ENCODE measurements around the gene GBF1. TPM values are rescaled to one million over a fixed set of nuclear protein-coding genes. Genes with fewer than 3 reads are reported as not detected.

GBF1 gene
- total and polyA plus RNA-seq, 2 donors from 2014 or later = 14.4 to 53.3 TPM

DNA sequence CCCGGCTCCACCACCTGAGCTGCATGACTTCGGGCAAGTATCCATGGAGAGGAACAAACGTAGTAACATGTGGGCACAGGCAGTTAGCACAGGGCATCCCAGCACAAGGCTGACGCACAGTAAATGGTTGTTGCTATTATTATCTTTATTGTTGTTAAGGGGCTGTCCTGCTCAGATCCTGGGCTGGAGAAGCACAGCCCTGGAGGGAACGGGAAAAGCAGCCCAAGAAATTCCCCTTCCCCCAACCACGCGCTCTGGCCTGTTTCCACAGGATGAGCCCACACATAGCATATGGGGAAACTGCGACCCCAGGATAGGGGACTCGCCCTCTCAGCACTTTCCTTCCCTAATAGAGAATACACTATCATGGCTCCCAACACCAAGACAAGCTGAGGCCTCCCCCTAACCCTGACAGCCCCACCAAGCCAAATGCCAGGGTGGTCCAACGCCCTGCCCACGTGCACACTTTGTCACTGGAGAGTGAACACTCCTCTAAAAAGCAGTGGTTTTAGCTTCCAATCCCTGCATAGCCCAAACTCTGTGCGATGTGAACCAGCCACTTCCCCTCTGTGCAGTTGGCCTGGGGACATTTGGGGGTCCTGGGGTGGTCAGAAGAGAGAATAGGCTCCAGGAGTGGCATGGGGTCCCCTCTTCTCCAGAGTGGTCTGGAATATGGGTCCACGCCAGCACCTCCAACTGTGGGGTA, 162.2 kb downstream of the GBF1 start:
- no peak for FAIRE-seq
- intact Hi-C loops (cut with DNase I) = no loop called here
- Histone ChIP-seq H3K36me3 (ENCODE audit: control insufficient read depth in 2 of 3, insufficient read depth in 3 of 3, low read length in 3 of 3) (no peaks in the 10 kb centered on the region), H3K27ac (ENCODE audit: low read depth in 2 of 2, low read length in 2 of 2) (no peak overlapping the region), H3K9me3 (ENCODE audit: control insufficient read depth in 2 of 3, insufficient read depth in 1 of 3, low read length in 3 of 3) (no peaks in the 10 kb centered on the region), H3K4me3 (ENCODE audit: low read length in 3 of 3) (no peak overlapping the region), H3K4me1 (ENCODE audit: control insufficient read depth in 2 of 3, insufficient read depth in 2 of 3, low read depth in 1 of 3, low read length in 3 of 3) (peaks cover 0 to 3% (median 0%) of the 10 kb centered on the region in 3 donors), H3K9ac (ENCODE audit: low read length in 3 of 3) (no peak overlapping the region), H3K27me3 (ENCODE audit: control insufficient read depth, insufficient read depth, low read length) (peaks cover 2% of the 10 kb centered on the region)
- TF ChIP-seq, protein P1, sequence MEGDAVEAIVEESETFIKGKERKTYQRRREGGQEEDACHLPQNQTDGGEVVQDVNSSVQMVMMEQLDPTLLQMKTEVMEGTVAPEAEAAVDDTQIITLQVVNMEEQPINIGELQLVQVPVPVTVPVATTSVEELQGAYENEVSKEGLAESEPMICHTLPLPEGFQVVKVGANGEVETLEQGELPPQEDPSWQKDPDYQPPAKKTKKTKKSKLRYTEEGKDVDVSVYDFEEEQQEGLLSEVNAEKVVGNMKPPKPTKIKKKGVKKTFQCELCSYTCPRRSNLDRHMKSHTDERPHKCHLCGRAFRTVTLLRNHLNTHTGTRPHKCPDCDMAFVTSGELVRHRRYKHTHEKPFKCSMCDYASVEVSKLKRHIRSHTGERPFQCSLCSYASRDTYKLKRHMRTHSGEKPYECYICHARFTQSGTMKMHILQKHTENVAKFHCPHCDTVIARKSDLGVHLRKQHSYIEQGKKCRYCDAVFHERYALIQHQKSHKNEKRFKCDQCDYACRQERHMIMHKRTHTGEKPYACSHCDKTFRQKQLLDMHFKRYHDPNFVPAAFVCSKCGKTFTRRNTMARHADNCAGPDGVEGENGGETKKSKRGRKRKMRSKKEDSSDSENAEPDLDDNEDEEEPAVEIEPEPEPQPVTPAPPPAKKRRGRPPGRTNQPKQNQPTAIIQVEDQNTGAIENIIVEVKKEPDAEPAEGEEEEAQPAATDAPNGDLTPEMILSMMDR (IDR thresholded peaks at IDR 0.05; ENCODE audit: borderline replicate concordance, extremely low read depth, insufficient read depth) = no peak
- DNase-seq = no peak

DNA sequence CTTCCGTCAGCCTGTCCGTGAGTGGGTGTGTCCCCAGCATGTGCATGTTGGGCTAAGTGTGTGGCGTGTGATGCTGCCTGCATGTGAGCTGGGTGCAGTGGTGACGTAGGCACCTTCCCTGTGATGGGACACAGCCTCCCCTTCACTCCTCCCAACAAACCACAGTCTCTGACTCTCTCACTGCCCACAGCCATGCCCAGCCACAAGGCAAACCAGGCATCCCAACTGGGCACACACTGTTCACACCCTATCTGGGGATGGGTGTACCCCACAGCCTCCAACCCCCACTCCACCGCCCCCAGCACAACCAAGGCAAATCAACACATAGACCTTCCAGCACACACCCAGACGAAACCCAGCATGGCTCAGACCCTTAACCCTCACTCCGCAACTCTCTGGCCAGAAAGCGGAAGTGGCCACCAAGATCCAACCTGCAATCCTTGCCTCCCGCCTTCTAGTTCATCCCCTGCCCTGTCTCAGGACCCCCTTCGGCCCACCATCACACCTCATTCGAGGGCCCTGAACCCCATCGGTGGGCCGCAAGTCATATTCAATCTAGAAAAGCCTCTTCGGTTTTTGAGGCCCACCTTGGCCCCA, 162.9 kb downstream of the GBF1 start:
- FAIRE-seq (no peak), DNase-seq (peak in 1 of 5 donors; percentile 56)
- Histone ChIP-seq H3K9me3 (ENCODE audit: control insufficient read depth in 2 of 3, insufficient read depth in 1 of 3, low read length in 3 of 3) (no peaks in the 10 kb centered on the region), H3K27me3 (ENCODE audit: control insufficient read depth, insufficient read depth, low read length) (peaks cover 2% of the 10 kb centered on the region), H3K27ac (ENCODE audit: low read depth in 2 of 2, low read length in 2 of 2) (no peak overlapping the region), H3K36me3 (ENCODE audit: control insufficient read depth in 2 of 3, insufficient read depth in 3 of 3, low read length in 3 of 3) (no peaks in the 10 kb centered on the region), H3K9ac (ENCODE audit: low read length in 3 of 3) (no peak overlapping the region), H3K4me3 (ENCODE audit: low read length in 3 of 3) (peak overlapping the region in 1 of 3 donors; percentile 47), H3K4me1 (ENCODE audit: control insufficient read depth in 2 of 3, insufficient read depth in 2 of 3, low read depth in 1 of 3, low read length in 3 of 3) (peaks cover 0 to 3% (median 0%) of the 10 kb centered on the region in 3 donors)
- intact Hi-C loops (cut with DNase I) = no loop called here
- TF ChIP-seq, protein P1 (IDR thresholded peaks at IDR 0.05; ENCODE audit: borderline replicate concordance, extremely low read depth, insufficient read depth) = no peak

DNA sequence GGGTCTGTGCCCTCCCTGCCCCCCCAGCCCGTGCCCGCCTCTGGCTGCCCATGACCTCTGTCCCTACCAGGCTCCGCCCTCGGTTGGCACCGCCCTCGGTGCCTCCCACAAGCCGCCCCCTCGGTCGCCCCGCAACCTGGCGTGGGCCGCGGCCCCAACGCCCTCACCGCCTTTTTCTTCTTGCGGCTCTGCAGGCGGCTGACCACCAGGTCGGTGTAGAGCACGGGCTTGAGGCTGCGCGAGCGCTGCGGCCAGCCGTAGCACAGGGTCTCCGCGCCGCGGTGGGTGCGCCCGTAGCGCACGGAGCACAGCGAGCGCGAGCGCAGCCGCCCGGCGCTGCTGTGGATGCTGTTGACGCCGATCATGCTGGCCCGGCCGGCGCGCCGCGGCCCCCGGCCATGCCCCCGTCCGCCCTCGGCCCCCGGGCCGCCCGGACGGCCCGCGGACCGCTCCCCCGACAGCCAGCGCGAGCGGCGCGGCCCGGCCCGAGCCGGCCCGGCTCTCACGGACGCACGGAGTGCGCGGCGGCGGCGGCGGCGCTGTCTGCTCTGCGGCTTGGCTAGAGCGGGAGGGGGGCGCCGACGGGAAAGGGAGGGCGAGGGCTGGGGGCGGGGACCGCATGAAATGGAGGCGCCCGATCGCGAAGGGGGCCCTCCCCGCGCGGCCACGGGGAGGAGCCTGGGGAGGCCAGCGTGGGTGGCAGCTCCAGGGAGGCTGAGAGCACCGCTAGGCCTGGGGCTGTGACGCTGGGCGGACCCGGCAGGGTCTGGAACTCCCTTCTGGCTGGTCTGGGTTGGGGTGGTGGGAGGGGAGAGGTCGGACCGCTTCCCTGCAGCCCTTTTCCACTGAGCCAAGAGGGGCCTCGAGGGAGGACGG, 163.6 kb downstream of the GBF1 start:
- Histone ChIP-seq H3K36me3 (ENCODE audit: control insufficient read depth in 2 of 3, insufficient read depth in 3 of 3, low read length in 3 of 3) (no peaks in the 10 kb centered on the region), H3K27me3 (ENCODE audit: control insufficient read depth, insufficient read depth, low read length) (peaks cover 2% of the 10 kb centered on the region), H3K9me3 (ENCODE audit: control insufficient read depth in 2 of 3, insufficient read depth in 1 of 3, low read length in 3 of 3) (no peaks in the 10 kb centered on the region), H3K27ac (ENCODE audit: low read depth in 2 of 2, low read length in 2 of 2) (no peak overlapping the region), H3K4me1 (ENCODE audit: control insufficient read depth in 2 of 3, insufficient read depth in 2 of 3, low read depth in 1 of 3, low read length in 3 of 3) (peaks cover 0 to 3% (median 0%) of the 10 kb centered on the region in 3 donors), H3K4me3 (ENCODE audit: low read length in 3 of 3) (peak overlapping the region in 2 of 3 donors; percentile 28 to 47), H3K9ac (ENCODE audit: low read length in 3 of 3) (no peak overlapping the region)
- intact Hi-C loops (cut with DNase I) = no loop called here
- DNase-seq (peak; percentile 74 to 90 (median 86)), FAIRE-seq (no peak)
- TF ChIP-seq, protein P1 (IDR thresholded peaks at IDR 0.05; ENCODE audit: borderline replicate concordance, extremely low read depth, insufficient read depth) = no peak

Measured in kidney (tissue), 14 donors.